ENCODE results near the gene HEATR9.

- TF ChIP-seq, protein P1, sequence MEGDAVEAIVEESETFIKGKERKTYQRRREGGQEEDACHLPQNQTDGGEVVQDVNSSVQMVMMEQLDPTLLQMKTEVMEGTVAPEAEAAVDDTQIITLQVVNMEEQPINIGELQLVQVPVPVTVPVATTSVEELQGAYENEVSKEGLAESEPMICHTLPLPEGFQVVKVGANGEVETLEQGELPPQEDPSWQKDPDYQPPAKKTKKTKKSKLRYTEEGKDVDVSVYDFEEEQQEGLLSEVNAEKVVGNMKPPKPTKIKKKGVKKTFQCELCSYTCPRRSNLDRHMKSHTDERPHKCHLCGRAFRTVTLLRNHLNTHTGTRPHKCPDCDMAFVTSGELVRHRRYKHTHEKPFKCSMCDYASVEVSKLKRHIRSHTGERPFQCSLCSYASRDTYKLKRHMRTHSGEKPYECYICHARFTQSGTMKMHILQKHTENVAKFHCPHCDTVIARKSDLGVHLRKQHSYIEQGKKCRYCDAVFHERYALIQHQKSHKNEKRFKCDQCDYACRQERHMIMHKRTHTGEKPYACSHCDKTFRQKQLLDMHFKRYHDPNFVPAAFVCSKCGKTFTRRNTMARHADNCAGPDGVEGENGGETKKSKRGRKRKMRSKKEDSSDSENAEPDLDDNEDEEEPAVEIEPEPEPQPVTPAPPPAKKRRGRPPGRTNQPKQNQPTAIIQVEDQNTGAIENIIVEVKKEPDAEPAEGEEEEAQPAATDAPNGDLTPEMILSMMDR (IDR thresholded peaks at IDR 0.05; ENCODE audit: borderline replicate concordance, extremely low read depth, low read length, poor library complexity, severe bottlenecking), result no peak
- TF ChIP-seq EZH2 (IDR thresholded peaks at IDR 0.05; ENCODE audit: borderline replicate concordance, low read depth, low read length, severe bottlenecking), result no peak
Measured at GRCh38 chr17:35894206-35894605, 25.5 kb upstream of the HEATR9 start.

Data from DND-41 (cell line).